GM18909 (cell line): Measurements from ENCODE around the gene ENAM.
"Not testable (repeated sequence)": the region's sequence is repeated elsewhere in the genome, so short reads cannot be mapped to it uniquely, and the experiment has no call there.

Experiments used
- ATAC-seq: cut with Tn5 transposase; IDR thresholded peaks from one replicate; pipeline ENCODE4 v1.9.1; 2021; ENCODE audit warnings: mild to moderate bottlenecking; ENCODE audit not compliant: unreplicated experiment, poor library complexity

Gene ENAM

DNA sequence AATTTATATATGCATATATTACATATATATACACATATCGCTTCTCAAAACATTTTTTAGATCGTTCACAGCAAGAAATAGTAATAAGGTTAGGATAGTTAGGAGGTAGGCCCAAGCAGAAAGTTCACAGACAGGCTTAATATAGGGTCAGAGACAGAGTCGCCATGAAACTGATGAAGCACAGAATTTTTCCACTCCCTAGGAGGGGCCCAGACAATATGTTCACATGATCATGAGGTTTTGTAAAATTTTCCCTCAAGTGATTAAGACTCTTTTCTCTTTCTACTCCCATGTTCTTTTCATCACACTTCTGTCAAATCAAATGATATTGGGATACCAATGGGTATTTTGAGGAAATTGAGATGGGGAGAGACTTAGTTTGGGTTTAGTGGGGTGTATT lies 5.2 kb upstream of the ENAM start:
- ATAC-seq: no peak

DNA sequence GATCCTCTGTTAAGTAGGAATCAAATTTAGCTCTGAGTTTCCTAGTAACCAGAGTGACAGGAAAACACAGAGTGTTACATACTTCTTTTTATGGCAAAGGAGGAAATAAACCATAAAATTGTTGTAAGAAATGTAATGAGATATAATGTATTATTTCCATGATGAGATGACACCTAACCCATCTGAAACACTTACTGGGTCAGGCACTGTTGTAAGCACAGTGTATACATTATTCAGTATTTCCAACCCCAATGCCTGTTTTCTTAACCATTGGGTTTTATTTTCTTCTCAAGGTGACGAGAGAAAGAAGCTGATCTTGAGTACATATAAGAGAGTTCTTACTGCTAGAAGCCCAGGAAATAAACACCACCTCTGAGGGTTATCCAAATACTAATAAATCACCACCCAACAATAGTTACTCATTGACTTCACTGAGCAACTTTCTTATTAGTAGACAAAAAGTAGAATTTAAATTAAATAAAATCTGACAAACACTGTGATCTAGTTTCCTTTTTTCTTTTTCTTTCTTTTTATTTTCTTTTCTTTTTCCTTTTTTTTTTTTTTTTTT lies 4.2 kb upstream of the ENAM start:
- ATAC-seq: no peak

DNA sequence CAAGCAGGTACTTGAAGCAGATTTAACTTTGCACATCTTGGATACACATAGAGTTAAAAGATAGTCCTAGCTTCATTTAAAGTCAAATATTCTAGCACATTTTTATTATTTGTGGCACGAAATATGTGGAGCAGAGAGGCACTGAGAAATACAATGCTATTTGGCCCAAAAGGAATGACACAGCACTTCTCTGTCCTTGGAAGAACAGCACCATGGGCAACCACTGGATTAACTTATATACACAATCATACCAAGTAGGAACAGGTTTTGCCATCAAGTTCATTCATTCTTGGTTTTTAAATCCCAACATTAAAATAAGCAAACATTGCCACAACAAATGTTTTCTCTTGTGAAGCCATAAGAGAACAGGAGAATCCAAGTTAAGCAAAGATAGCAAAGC lies 924 bp upstream of the ENAM start:
- no peak for ATAC-seq

DNA sequence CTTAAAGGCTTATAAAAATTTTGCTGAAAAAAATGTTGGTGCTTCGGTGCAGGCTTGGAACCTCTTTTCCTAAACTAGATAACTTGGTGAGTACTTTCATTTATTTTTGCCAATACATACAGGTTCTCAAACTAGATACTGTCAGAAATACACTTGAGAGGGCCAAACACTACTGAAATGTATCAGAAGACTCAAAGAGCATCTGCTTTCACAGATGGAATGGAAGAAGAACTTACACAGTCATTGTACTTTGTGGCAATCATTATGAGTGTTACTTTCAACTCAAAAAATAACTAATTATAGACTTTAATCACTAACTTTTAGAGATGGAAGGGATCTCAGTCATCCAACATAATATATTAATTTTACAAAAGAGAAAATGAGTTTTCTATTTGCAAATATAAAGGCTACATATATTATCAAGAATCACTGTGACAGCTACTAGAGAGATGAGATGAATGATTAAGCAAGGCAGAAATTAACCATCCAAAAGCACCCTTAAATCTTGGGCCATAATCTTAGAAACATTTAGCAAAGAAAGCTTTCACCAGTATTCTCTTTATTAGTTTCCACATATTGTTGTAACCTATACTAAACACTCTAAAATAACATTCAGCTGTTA lies 1.0 kb downstream of the ENAM start:
- peak; percentile 71 for ATAC-seq

DNA sequence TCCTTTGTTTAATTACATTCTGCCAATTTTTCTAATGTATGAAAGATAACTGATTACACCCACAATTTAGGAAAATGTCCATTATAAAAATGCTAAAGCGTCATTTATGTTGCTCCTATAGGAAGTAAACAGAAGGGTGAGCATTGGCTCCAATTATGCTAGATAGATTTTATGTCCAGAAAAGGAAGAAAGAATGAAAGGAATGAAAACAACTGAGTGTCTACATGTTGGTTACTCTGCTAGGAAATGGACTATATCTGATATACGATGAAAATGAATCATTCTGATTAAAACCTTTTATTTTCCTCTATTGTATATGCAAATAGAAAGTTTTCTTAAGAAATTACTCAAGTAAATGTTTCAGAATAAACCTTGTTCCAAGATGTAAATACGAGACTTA lies 1.6 kb downstream of the ENAM start:
- ATAC-seq: no peak

DNA sequence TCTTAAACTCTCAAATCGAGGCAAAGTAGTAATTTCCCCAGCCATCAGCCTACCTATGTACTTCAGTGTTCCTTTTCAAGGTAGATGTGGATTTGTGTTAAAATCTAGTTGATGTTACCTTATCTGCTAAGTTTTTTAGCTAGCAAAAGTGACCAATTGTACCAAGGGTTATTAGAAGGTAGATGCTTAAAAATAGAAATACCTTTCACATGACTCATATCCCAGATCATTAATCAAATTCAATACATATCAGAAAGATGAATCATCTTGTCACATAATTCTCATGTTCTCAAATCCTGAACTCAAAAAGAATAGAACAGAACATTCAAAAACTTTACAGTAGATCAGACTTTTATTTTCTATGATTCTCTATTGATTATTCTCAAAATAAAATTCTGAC lies 3.5 kb downstream of the ENAM start:
- ATAC-seq: no peak

DNA sequence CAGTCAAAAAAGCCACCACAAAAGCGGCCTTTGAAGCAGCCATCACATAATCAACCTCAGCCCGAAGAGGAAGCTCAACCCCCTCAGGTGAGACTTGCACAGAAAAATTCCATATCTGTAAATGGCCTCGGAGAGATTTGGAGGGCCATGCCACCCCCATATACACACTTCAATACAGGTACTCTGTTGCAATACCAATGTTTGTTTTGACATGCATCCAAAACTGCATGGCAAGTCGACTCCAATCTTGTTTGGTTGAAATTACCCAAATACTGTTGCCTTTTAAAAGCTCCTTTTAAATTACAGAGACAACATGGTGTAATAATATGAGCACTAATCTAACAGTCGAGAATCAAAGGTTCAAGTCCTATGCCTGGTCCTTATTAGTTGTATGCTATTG lies 5.9 kb downstream of the ENAM start:
- ATAC-seq: no peak

DNA sequence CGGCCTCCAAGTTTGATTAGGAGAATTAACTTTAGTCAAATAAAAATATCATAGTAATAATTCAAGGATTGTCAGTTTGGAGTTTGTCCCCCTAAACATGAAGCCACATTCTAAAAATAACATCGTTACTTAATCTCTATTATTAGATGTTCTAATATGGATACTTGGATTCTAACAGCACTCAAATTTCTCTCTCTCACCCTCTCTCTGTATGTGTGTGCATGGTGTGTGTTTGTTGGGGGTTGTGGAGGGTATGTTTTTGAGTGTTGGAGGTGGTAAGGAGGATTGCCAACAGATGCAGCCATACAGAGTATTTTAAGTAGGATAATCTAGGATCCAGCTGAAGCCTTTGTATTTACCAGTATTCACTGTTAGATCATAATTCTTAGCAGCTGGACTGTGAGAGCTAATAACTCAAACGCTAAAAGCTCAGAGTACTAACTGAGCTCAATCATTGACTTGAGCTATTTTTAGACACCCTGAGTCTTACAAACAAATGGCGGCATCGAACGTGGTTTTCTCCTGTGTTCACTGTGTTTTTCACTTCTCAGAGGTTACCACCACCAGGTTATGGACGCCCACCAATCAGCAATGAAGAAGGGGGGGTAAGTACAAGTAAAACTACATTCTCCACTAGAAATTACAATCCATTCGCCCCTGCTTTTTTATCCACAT lies 8.8 kb downstream of the ENAM start:
- peak; percentile 85 for ATAC-seq

DNA sequence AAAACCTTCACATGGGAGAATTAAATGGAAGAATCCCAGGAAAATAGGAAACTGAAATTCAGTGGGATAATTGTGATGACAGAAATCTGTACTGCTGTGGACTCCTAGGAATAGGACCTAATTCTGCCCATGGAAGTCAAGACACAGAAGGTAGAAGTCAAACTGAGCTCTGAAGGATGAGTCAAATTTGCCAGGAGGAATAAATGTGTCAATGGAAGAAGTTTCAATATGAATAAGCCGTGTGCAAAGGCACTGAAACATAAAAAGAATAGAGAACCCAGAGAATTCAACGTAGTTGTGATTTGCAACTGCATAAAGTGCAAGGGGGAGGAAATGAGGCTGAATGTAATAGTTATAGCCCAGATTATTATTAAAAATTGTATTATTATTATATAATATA lies 11.6 kb downstream of the ENAM start:
- ATAC-seq: no peak

DNA sequence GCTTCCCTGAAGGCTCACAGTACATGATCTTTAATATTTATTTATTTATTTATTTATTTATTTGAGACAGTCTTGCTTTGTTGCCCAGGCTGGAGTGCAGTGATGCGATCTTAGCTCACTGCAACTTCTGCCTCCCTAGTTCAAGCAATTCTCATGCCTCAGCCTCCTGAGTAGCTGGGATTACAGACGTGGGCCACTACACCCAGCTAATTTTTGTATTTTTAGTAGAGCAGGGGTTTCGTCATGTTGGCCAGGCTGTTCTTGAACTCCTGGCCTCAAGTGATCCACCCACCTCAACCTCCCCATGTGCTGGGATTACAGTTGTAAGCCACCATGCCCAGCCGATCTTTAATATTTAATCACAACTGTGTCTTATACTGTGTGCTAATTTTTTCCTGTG lies 22.2 kb downstream of the ENAM start:
- ATAC-seq: not testable (repeated sequence)

DNA sequence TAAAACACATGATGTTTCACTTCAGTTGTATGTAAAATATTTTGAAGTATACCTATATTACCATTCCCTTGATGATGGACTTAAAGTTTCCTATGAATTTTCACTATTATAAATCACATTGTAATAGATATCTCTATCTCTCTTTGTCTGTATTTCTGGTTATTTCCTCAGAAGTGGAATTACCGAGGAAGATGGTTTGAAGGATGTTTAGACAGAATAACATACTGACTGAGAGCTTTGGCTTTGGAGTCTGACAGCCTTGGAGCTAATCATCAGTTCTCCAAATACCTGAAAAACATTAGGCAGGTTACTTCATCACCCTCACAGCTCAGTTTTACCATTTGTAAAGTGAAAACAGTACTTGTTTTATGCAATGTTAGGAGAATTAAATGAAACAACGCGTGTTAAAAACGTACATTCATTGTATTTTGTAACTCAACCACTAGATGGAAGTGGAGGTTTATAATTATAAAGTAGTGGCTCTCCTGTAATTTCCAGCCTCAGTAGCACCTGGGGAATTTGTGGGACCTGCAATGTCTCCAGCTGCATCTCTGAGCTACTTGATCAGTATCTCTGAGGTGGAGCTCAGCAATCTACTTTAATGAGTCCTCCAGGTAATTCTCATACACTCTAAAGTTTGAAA lies 23.4 kb downstream of the ENAM start:
- ATAC-seq: peak; percentile 35

DNA sequence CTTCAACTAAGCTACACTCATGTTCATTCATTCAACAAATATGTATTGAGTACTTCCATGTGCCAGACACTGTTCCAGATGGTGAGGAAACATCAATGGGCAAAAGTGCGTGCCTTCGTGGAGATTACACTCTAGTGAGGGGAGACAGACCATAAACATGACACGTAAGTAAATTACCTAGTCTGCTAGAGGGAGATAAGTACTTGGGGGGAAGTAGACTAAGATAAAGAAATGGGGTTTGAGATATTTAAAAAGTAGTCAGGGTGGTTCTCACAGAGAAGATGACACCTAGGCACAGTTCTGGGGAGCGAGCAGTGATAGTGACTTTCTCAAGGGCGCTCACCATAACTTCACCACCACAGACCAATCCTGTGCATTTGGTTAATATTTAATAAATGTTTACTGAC lies 26.1 kb downstream of the ENAM start:
- ATAC-seq: peak; percentile 66

DNA sequence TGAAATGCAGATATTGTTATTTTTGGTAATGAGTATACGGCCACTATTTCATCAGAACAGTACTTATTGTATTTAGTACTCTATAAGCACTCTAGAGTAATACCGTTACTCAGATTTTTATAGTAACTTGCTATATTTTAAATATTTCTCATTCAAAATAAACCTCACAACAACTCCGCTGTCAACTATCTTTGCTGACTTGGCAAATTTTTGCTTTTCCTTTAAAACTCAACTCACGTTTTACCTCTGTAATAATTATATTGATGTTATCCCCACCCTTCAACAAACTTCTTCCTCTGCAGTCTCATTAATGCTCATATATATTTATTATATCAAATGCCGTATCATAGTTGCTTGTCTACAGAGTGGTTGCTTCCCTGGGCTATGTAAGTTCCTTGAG lies 28.8 kb downstream of the ENAM start:
- no peak for ATAC-seq

DNA sequence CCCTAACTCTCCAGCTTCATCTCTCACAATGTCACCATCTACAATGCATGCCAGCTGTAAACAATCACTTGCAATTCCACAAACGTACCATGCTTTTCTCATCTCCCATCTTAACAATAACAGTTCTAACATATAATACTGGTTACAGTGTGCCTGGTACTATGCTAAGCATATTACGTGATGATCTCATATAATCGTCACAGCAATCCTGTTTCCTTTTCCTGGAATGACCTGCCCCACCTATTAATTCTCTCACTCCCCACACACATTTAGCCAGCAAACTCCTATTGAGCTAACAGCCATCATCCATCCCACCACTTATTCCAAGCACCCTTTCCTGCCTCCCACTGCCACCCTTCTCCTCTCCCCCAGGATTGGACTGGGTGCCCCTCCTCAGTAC lies 29.9 kb downstream of the ENAM start:
- no peak for ATAC-seq

DNA sequence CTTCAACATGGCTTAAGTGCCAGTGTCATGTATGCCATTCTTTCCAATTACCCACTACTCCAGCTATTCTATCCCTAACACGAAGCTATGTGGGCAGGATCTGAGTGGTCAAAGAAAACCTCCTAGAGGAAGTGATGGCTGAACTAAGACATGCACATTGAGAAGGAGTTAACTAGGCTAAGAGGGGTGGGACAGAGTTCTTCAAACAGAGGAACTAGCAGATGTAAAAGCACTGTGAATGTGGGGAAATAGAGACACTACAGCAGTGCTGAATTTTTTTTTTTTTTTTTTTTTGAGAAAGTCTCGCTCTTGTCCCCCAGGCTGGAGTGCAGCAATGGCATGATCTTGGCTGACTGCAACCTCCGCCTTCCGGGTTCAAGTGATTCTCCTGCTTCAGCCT lies 31.6 kb downstream of the ENAM start:
- ATAC-seq: no peak

DNA sequence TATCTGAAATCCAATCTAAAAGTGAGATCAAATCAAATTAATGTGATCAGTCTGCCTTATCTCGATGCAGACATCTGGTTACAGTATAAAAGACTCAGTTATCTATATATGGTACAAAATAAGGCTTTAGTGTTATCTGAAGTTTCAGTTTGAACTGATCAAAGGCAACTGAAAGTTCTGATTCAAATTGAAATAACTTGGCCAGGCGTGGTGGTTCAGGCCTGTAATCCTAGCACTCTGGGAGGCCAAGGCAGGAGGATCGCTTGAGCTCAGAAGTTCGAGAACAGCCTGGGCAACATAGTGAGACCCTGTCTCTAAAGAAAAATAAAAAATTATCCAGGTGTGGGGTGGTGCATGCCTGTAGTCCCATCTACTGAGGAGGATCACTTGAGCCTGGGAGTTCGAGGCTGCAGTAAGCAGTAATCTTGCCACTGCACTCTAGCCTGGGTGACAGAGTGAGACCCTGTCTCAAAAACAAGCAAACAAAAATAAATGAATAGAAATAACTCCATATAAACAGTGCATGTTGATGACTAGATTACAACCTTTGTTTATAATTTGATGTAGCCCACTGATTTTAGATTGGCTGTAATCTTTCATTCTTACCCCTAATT lies 32.9 kb downstream of the ENAM start:
- ATAC-seq: peak; percentile 80

DNA sequence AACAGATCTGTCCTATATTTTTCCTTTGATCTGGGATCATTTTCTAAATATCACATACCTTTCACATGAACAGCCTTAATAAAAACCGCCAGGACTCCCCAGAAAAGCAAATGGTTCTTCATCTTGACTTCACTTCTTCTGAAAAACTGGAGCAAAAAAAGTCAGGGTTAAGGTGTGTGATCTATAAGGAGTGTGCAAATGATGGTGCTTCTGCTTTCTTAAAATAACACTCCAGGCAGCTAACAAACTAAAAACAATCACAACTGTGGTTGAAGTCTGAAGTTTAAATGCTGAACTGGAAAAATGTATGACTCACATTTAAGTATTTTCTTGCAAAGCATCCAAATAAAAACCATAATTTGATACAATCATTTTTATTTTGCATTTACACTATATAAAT lies 37.8 kb downstream of the ENAM start, which contains the start of gene JCHAIN:
JCHAIN (minus strand) TSS at position 140 of the 400 bp plus-strand sequence; CDS start at position 122, 18 bp downstream.
- peak; percentile 50 for ATAC-seq

DNA sequence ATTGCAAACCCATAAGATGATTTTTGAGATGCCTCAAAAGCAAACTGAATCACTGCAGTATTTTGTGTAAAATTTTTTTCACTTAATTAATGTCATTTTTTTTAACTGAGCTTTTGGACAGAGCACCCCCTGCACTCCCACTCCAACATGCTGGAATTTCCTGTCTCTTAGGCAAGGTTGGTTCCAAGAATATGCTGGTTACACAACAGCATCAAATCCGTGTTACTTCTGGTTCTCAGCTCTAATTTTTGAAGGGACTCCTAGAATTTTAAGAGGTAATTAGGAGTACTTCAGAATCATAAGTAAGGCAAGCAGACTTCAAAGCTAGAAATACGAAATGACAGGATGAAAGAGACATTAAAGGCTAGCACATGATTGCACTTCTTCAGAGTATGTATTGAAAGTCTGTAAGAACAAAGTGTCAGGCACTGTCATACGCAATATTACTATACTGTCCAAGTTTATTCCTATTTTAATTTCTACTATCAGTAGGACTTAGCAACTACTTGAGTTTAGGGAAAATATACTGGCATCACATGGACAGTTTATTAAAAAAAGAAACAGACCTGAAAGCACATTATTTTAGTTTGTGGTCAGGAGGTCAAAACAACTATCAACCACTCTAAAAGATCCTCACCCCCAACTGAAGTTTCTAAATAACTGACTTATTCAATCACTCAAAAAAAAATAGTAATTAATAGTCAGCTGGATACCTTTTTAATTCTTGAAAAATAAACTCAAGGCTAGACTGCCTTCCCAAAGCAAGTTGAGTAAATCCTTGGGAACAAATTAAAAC lies 39.4 kb downstream of the ENAM start:
- peak; percentile 58 for ATAC-seq

DNA sequence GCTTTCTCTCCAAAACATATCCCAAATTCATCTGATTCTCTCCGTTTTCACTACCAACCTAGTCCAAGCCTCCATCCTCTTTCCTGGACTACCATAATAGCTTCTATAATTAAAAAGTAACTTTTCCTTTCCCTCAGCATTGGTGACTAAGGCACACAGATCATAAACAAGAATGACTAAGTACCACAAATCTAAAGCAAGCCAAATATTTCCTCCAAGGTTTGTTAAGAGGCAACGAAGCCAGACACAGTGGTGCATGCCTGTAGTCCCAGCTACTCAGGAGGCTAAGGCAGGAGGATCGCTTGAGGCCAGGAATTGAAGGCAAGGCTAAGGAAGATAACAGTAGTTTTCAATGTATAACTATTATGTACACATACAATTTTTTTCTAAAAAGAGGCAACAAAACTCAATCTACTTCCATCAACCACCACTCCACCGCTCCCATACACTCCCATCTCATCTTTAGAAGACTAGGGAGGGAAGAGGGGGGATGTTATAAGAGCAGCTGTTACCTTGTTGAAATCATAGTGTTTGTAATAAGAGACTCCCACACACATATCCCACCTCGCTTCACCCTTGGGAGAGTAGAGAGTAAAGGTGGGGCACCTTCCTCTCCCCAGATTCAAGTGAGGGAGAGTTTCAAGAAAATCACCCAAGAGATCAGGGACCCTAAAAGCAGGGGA lies 41.9 kb downstream of the ENAM start:
- no peak for ATAC-seq

DNA sequence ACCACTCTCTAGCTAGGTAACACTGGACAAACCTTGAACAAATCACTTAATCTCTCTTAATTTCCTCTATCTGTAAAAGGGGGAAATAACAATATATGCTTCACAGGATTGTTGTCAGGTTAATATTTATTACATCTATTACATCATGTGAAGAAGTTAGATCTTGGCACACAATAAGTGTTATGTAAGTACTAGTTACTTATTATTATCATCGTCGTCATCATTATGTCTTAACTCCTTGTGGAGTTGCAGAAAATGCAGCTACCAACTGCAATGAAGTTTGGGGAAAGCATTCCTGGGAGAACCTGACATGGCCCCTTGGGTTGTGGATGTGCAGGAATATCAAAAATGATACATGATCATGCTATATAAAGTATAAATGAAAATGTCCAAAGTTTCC lies 42.5 kb downstream of the ENAM start:
- no peak for ATAC-seq
